Stimulated activated naive B cell treated with anti-CD40 and anti-IgM and Interleukin-4, amounts not matched to agents 10 μg/mL and 1 μg/mL and 100 μg/mL, for 72 hours (primary cell): ENCODE measurements around the gene SH3RF3.
A peak's percentile ranks its signal among the peaks of the same experiment; 100 is the strongest.

Experiments used
- ATAC-seq, 2 donors: fragments of 150-1000 bp; cut with Tn5 transposase; replicated peaks; 2 replicates each; pipeline ENCODE4 v1.10.0; 2021; ENCODE audit warnings: moderate library complexity in 1 of 2
- DNase-seq: peaks from one replicate; pipeline ENCODE4 v3.0.0; 2021
- H3K27ac Mint-ChIP-seq: one replicate; pipeline ENCODE4 v1.8.0; 2022; ENCODE audit warnings: mild to moderate bottlenecking, mixed read lengths
- H3K27me3 Mint-ChIP-seq, 2 donors: one replicate each; pipeline ENCODE4 v1.8.0; 2022; ENCODE audit warnings: mixed read lengths in 2 of 2
- H3K36me3 Mint-ChIP-seq, 2 donors: one replicate each; pipeline ENCODE4 v1.8.0; 2022; ENCODE audit warnings: mixed read lengths in 2 of 2, mild to moderate bottlenecking in 1 of 2
- H3K4me1 Mint-ChIP-seq, 2 donors: one replicate each; pipeline ENCODE4 v1.8.0; 2022; ENCODE audit warnings: mixed read lengths in 2 of 2, mild to moderate bottlenecking in 1 of 2
- H3K4me3 Mint-ChIP-seq, 2 donors: one replicate each; pipeline ENCODE4 v1.8.0; 2022; ENCODE audit warnings: mild to moderate bottlenecking in 2 of 2, mixed read lengths in 2 of 2, moderate library complexity in 1 of 2
- H3K9me3 Mint-ChIP-seq, 2 donors: one replicate each; pipeline ENCODE4 v1.8.0; 2022; ENCODE audit warnings: mixed read lengths in 2 of 2, mild to moderate bottlenecking in 1 of 2

SH3RF3 gene

DNA sequence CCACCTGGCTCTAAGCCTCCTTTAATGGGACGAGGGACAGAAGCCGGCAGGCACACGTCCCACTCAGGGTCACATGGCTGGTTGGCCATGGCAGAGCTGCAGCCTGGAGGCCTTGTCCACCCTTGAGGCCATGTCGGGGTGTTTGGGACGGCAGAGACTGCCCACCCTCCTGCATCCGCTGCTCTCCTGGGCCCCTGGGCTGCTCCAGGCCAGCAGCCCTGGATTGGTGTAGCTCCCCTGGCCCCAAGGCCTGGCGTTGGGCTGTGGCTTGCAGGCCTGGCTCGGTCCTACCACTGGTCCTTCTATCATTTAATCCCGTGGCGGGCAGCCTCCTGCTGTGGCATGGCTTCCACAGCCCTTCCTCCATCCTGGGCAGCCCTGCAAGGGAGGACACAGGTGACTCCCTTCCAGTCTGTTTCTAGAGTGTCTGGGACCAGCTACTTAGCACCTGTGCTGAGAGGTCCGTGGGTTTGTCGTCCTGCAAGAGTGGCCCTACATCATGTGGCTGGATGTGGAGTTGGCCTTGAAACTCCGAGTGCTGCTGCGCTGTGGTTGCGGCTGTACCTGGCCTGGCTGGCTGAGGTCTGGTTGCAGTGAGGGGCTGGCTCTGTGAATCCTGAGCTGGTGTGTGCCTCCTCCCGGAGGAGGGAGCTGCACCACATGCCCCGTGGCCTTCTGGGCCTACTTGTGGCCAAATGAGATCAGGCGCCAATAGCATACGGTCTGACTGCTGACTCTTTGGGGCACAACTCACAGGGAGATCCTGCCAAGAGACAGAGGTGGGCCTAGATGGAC, 67.3 kb downstream of the SH3RF3 start:
- ATAC-seq: no peak
- H3K27me3 Mint-ChIP-seq: no peaks in the 10 kb centered on the region
- no peak overlapping the region for H3K27ac Mint-ChIP-seq
- H3K4me3 Mint-ChIP-seq: no peak overlapping the region
- no peaks in the 10 kb centered on the region for H3K36me3 Mint-ChIP-seq
- H3K9me3 Mint-ChIP-seq: no peaks in the 10 kb centered on the region
- H3K4me1 Mint-ChIP-seq: peaks cover 15 to 24% of the 10 kb centered on the region in 2 donors
- no peak for DNase-seq

DNA sequence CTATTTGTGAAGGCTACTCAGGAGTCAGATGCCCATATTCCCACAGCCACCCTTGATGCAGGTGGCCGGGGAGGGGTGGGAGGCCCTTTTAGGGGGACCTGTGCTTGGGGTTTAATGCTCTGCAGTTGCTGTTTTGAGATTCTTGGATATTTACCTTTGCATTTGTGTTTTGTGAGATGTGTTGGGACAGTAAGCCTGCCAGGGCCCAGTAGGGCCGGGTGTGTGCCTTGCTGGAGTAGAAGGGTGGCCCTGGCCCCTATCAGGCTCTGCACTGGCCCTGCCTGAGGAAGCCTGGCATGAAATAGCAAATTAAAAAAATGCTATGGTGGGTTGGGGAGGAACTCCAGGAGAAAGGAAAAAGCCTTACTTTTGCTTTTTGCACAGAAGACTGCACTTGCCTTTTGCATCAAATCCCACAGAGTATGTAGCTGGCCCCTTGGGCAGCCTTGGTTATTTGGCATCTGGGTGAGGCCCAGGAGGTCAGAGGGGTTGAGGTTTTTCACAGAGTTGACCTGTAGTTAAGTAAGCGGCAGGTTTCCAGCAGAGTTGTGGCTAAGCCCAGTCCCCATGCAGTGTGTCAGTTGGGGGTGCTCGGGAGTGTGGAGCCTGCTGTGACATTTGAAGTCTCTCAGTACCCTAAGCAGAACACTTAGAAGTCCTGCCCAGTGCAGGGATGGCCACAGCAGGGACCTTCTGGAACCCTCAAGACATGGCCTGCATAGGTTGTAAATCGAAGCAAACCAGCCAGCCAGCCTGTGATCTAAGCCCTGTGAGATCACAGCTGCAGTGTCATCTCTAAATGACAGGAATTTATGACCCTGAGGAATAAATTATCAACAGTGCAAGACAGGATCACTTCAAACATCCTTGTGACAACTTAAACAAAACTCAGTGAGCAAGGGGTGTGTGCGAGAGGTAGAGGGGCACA, 68.8 kb downstream of the SH3RF3 start:
- Mint-ChIP-seq H3K27ac (peak overlapping the region; percentile 75), H3K4me1 (peaks cover 15 to 24% of the 10 kb centered on the region in 2 donors), H3K9me3 (no peaks in the 10 kb centered on the region), H3K4me3 (no peak overlapping the region), H3K27me3 (no peaks in the 10 kb centered on the region), H3K36me3 (no peaks in the 10 kb centered on the region)
- no peak for DNase-seq
- ATAC-seq: no peak

DNA sequence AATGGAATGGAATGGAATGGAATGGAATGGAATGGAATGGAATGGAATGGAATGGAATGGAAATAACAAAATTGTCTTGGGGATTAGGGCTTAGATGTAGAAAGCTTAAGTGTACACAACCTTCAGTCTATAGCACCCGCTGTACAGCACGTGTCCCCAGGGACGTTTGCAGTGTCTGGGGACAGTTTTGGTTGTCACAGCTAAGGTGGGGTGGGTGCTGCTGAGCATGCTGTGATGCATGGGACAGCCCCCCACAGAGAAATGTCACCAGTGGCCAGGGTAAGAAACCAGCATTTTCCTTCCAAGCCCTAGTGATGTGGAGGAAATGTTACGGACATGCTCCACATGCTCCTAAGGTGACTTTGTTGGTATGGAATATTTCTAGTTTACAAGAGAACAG, 70.8 kb downstream of the SH3RF3 start:
- no peak for ATAC-seq
- Mint-ChIP-seq H3K27me3 (no peaks in the 10 kb centered on the region), H3K36me3 (no peaks in the 10 kb centered on the region), H3K9me3 (no peaks in the 10 kb centered on the region), H3K27ac (no peak overlapping the region), H3K4me1 (peaks cover 9 to 11% of the 10 kb centered on the region in 2 donors), H3K4me3 (no peak overlapping the region)
- no peak for DNase-seq

DNA sequence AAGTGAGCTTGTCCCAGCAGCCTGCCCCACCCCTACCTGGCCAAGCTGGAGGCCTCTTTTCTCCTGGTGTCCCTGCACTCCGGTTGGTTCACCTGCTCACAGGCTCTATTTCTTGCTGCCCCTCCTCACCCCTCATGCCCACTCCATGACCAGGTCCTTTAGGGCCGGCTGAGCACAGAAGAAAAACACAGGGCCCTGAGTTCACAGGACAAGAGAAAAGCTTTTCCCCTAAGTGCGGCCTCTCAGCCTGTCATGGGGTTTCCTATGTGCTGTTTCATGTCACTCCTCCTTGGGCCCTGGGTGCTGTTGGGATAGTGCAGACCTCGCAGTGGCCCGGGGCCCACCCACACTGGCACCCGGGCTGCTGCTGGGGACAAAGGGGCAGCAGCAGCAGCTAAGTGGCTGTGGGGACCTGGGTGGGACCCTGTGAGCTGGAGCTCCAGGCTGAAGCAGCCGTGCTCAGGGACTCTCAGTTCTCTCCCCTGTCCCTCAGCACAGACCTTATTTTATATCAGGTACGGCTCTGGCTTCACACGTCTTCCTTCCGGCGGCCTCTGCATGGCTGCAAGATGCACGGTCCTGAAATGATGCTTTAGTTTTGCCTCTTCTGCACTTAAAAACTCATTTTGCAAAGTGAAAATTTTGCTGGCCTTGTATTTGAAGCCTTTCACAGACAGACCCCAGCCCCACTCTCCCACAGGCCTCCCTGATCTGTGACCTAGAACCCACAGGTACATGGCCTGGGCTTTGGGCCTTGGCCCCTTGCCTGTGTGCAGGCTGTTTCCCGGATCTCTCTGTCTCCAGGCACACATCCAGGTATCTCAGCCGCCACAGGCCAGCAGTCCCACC, 71.8 kb downstream of the SH3RF3 start:
- no peaks in the 10 kb centered on the region for H3K9me3 Mint-ChIP-seq
- no peak overlapping the region for H3K27ac Mint-ChIP-seq
- peaks cover under 1 to 2% of the 10 kb centered on the region in 2 donors for H3K4me1 Mint-ChIP-seq
- ATAC-seq (no peak), DNase-seq (no peak)
- no peak overlapping the region for H3K4me3 Mint-ChIP-seq
- H3K36me3 Mint-ChIP-seq: no peaks in the 10 kb centered on the region
- H3K27me3 Mint-ChIP-seq: no peaks in the 10 kb centered on the region

DNA sequence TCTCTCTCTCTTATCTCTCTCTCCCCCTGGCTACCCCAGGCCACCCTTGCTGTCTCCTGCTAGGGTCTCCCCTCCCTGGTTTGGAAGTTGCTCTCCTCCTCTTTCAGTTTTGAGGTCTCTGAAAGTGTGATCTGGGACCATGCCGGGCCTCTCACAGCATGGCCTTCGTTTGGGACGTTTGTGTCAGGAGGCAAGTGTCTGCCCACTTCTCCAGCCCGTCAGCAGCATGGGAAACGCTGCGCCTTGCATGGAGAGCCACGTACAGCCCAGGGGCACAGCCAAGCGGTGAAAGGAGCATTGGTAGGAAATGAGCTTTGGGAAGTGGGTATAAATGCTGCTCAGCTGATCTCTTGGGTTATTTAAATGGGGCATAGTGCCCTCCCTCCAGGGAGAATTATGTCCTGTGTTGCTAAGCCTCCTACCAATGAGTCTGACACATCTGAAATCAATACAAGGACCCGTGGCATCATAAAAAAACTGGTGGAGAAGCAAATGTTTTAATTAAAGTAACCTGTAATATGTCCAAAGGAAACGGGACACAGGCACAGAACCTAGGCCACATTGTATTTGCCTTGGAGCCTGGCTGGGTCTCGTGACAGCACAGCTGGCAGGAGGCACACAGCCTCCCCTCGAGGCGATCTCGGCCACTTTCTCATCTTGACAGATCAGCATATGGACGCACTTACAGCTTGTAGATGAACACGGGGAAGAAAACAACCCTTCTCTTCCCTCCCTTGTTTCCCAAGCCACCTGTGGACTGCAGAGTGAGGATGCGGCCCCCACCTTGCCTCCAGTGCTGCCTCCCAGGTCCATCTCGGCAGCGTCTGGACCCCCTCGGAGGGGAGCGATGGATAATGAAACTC, 72.7 kb downstream of the SH3RF3 start:
- peak overlapping the region; percentile 61 for H3K27ac Mint-ChIP-seq
- peaks cover 0 to 2% of the 10 kb centered on the region in 2 donors for H3K4me1 Mint-ChIP-seq
- no peak for ATAC-seq
- no peak overlapping the region for H3K4me3 Mint-ChIP-seq
- H3K27me3 Mint-ChIP-seq: no peaks in the 10 kb centered on the region
- H3K36me3 Mint-ChIP-seq: no peaks in the 10 kb centered on the region
- H3K9me3 Mint-ChIP-seq: no peaks in the 10 kb centered on the region
- no peak for DNase-seq

DNA sequence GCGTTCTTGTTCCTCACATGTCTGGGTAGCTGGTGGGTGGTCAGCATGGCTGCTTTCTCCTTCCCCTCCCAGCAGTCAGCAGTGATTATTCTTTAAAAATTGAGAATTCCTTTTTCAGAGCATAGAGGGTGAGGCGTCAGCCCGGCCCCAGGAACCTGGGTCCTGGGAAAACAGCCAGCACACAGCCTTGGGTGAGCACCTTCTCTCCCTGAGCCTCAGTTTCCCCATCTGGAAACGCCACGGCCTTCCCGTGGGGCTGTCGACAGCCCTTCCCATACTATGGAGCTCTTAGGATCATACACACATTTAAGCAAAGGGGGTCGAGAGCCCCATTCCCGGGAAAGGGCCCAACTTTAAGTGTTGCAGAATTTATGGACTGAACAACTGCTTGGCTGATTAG, 73.5 kb downstream of the SH3RF3 start:
- ATAC-seq (no peak), DNase-seq (no peak)
- H3K27me3 Mint-ChIP-seq: no peaks in the 10 kb centered on the region
- H3K4me3 Mint-ChIP-seq: no peak overlapping the region
- no peaks in the 10 kb centered on the region for H3K9me3 Mint-ChIP-seq
- H3K36me3 Mint-ChIP-seq: no peaks in the 10 kb centered on the region
- H3K27ac Mint-ChIP-seq: no peak overlapping the region
- H3K4me1 Mint-ChIP-seq: peaks cover 0 to 2% of the 10 kb centered on the region in 2 donors

DNA sequence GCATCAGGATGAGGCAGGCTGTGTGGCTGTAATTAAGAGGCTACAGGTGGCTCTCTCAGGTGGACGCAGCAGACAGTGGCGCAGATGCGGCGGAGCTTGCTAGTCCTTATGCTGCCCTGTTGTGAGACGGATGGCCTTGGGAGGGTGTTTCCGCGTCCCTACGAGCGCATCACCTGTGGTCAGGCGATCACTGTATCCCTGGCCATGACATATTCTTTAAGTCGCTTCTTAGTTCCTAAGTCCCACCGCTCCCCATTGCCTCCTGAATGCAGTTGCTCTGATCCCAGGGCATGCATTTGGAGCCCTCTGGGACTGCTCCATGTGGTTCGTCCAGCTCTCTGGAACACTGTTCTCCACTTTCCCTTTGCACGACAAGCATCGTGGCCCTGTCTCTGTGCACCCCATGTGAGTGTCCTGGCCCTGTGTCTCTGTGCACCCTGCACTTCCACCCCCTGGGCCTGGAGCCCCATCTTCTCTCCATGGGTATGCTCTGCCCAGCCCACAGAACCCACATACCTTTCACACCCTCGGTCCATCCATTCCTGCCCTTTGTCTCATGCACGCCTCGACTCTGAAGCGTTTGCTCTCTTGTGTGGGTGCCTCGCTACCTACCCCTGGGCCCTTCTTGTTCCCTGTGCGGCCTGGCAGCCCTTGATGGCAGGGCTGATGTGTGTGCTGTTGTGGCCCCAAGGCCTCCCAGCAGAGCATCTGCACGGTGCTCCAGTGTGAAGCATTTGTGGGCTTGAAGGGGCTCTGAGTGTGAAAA, 74.4 kb downstream of the SH3RF3 start:
- H3K36me3 Mint-ChIP-seq: no peaks in the 10 kb centered on the region
- DNase-seq: no peak
- no peaks in the 10 kb centered on the region for H3K9me3 Mint-ChIP-seq
- no peaks in the 10 kb centered on the region for H3K27me3 Mint-ChIP-seq
- no peak overlapping the region for H3K4me3 Mint-ChIP-seq
- H3K4me1 Mint-ChIP-seq: no peaks in the 10 kb centered on the region
- no peak overlapping the region for H3K27ac Mint-ChIP-seq
- no peak for ATAC-seq

DNA sequence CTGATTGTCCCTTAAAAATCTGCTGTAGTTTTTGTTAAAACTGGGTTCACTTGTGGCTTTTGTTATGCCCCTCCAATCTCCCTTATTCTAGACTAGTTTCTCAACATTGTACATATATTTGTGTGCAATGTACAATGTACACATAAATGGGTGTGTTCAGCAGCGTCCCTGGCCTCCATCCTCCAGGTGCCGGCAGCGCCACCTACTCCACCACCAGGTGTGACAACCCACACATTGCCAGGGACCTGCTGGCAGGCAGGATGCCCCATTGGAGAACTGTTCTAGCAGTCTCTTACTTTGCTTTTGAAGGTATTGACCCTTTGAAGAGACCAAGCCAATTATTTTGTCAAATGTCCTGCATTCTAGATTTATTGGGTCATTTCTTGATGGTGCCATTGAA, 75.4 kb downstream of the SH3RF3 start:
- Mint-ChIP-seq H3K4me1 (no peaks in the 10 kb centered on the region), H3K4me3 (no peak overlapping the region), H3K27me3 (no peaks in the 10 kb centered on the region), H3K27ac (no peak overlapping the region), H3K36me3 (no peaks in the 10 kb centered on the region), H3K9me3 (no peaks in the 10 kb centered on the region)
- no peak for DNase-seq
- no peak for ATAC-seq

DNA sequence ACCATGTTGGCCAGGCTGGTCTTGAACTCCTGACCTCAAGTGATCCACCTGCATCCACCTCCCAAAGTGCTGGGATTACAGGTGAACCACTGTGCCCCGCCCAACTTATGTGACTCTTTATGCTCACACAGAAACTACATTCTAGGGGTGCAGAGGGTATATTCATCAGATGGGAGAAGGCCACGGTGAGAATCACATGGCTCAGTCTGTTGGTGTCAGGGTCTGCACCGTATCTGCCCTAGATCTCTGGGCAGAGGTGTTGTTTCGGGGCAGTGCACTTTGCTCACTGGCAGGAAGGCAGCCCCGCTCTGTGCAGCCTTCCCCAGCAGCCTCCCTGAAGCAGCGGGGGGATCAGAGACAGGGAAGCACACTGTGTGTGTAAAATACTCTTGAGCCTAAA, 76.4 kb downstream of the SH3RF3 start:
- H3K9me3 Mint-ChIP-seq: no peaks in the 10 kb centered on the region
- no peak for ATAC-seq
- H3K4me3 Mint-ChIP-seq: no peak overlapping the region
- H3K4me1 Mint-ChIP-seq: peaks cover 2 to 7% of the 10 kb centered on the region in 2 donors
- H3K36me3 Mint-ChIP-seq: no peaks in the 10 kb centered on the region
- DNase-seq: no peak
- no peak overlapping the region for H3K27ac Mint-ChIP-seq
- peaks cover 0 to 6% of the 10 kb centered on the region in 2 donors for H3K27me3 Mint-ChIP-seq

DNA sequence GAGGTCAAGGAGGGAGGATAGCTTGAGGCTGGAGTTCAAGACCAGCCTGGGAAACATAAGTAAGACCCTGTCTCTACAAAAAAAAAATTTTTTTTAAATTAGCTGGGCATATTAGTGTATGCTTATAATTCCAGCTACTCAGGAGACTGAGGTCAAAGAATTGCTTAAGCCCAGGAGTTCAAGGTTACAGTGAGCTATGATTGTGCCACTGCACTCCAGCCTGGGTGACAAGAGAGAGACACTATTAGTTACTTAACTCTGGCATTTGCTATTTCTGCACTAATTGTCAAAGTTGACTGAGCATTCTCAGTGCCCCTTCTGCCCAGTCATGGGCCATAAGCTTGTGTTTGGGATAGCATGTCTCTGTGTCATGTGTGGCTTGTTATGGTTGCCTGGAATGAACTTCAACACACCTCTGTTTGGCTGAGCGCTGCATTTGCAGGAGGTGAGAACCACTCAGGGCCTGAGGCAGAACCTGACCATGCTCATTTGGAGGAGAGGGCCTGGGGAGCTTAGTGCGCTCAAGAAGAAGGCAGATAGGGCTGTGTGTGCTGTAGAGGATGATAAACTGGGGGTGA, 77.7 kb downstream of the SH3RF3 start:
- ATAC-seq: no peak

DNA sequence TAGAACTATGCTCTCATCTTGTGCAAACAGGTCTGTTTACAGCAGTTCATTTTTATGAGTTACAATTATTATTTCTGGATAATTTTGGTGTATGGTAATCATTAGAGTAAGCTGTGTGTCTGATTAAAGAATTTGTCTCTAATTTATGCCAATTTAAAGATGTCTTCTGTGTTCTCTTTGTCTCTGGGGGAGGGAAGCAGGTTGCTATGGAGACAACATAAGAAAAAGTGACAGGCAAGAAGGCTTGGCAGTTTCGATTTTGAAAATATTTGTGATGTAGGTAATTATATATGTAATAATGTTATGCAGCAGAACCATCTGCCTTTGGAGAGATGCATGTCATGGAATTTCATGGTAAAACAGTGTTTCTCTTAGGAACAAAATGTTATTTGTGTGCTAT, 78.2 kb downstream of the SH3RF3 start:
- no peaks in the 10 kb centered on the region for H3K9me3 Mint-ChIP-seq
- H3K27ac Mint-ChIP-seq: no peak overlapping the region
- no peak overlapping the region for H3K4me3 Mint-ChIP-seq
- DNase-seq (no peak), ATAC-seq (no peak)
- peaks cover 15 to 24% of the 10 kb centered on the region in 2 donors for H3K4me1 Mint-ChIP-seq
- H3K36me3 Mint-ChIP-seq: no peaks in the 10 kb centered on the region
- peaks cover 4 to 6% of the 10 kb centered on the region in 2 donors for H3K27me3 Mint-ChIP-seq

More for the DNA sequence above, 77.7 kb downstream of the SH3RF3 start:
- Mint-ChIP-seq H3K27me3 (peaks cover 0 to 6% of the 10 kb centered on the region in 2 donors), H3K36me3 (no peaks in the 10 kb centered on the region), H3K9me3 (no peaks in the 10 kb centered on the region), H3K4me3 (no peak overlapping the region), H3K27ac (no peak overlapping the region), H3K4me1 (peaks cover 11 to 19% of the 10 kb centered on the region in 2 donors)
- no peak for DNase-seq

DNA sequence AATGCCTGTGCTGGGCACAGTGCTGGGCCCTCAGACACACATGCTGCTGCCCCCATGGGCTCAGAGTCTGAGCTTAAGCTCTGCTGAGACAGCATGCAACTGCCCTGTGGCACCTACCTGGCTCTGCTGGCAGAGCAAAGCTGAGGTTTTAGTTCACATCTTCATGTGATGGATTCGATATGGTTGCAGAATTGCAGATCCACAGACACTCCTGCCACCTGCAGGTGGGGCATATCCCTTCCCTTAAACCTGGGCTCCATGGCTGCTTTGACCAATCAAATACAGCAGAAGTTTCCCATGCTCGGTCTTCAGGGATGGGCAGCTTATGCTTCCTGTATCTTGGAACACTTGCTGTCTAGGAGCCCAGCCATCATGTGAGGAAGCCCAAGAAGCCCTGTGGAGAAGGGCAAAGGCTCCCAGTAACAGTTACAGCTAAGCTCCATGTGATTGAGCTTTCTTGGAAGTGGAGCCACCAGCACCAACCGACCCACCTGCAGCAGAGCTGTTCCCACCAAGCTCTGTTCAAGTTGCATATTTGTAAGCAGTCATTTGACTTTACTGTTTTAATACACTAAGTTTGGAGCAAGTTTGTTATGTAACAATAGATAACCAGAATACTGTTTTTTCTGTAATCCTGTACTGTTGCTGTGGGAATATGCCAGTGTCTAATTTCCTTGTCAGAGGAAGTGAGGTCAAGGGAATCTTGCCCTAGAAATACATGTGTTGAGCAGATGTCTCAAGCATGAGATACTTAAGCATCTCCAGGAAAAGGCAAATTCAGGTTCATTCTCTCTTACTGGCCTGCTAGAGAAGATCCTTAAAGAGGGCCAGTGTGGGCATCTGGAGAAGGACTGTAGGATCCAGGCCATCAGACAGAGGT, 79.3 kb downstream of the SH3RF3 start:
- H3K9me3 Mint-ChIP-seq: no peaks in the 10 kb centered on the region
- H3K27me3 Mint-ChIP-seq: peaks cover 6 to 9% of the 10 kb centered on the region in 2 donors
- no peak for ATAC-seq
- H3K36me3 Mint-ChIP-seq: no peaks in the 10 kb centered on the region
- H3K27ac Mint-ChIP-seq: no peak overlapping the region
- no peak overlapping the region for H3K4me3 Mint-ChIP-seq
- no peak for DNase-seq
- H3K4me1 Mint-ChIP-seq: peaks cover 22 to 34% of the 10 kb centered on the region in 2 donors
